ENCODE results near the gene ZNF20. TPM values are rescaled to one million over a fixed set of nuclear protein-coding genes. Genes with fewer than 3 reads are reported as not detected.
"Not testable (repeated sequence)": the region's sequence is repeated elsewhere in the genome, so short reads cannot be mapped to it uniquely, and the experiment has no call there.

The ZNF20 gene
- total RNA-seq, 3 donors from 2014 or later (not counting 1 experiment from before 2014, with no cell fraction given), result 4.2 to 9.0 (median 4.6) TPM

GRCh38 chr19:12113121-12113520, 27.0 kb downstream of the ZNF20 start:
- intact Hi-C loops (cut with micrococcal nuclease), result no loop called here
- no peaks in the 10 kb centered on the region for H3K9me3 Mint-ChIP-seq
- H3K9me3 ChIP-seq (ENCODE audit: control insufficient read depth, insufficient read depth, low read length), result no peaks in the 10 kb centered on the region
- H3K27ac Mint-ChIP-seq, result no peak overlapping the region
- H3K27me3 ChIP-seq (ENCODE audit: control insufficient read depth, insufficient read depth, low read length), result no peaks in the 10 kb centered on the region
- H3K4me3 Mint-ChIP-seq, result no peak overlapping the region
- WGBS (ENCODE audit: insufficient coverage), result 94% methylated on average over 4 of the region's 5 CpGs
- no peak for TF ChIP-seq CTCF (IDR thresholded peaks at IDR 0.05)
- H3K4me3 ChIP-seq (ENCODE audit: low read length), result no peak overlapping the region
- no peaks in the 10 kb centered on the region for H3K36me3 ChIP-seq (ENCODE audit: control insufficient read depth, insufficient read depth, low read length)
- ATAC-seq (no peak), DNase-seq (no peak)
- no peak overlapping the region for H3K27ac ChIP-seq (ENCODE audit: low read length)
- H3K27me3 Mint-ChIP-seq (ENCODE audit: low read depth in 2 of 2), result no peaks in the 10 kb centered on the region
- no peaks in the 10 kb centered on the region for H3K4me1 ChIP-seq (ENCODE audit: control insufficient read depth, insufficient read depth, low read length)
- no peaks in the 10 kb centered on the region for H3K4me1 Mint-ChIP-seq
- H3K36me3 Mint-ChIP-seq, result no peaks in the 10 kb centered on the region

- no peaks in the 10 kb centered on the region for H3K27me3 Mint-ChIP-seq (ENCODE audit: low read depth in 2 of 2)
- intact Hi-C loops (cut with micrococcal nuclease), result no loop called here
- no peaks in the 10 kb centered on the region for H3K9me3 ChIP-seq (ENCODE audit: control insufficient read depth, insufficient read depth, low read length)
- no peak overlapping the region for H3K4me3 ChIP-seq (ENCODE audit: low read length)
- H3K36me3 ChIP-seq (ENCODE audit: control insufficient read depth, insufficient read depth, low read length), result no peaks in the 10 kb centered on the region
- no peak overlapping the region for H3K27ac ChIP-seq (ENCODE audit: low read length)
- H3K9me3 Mint-ChIP-seq, result no peaks in the 10 kb centered on the region
- H3K4me3 Mint-ChIP-seq, result no peak overlapping the region
- H3K36me3 Mint-ChIP-seq, result no peaks in the 10 kb centered on the region
- TF ChIP-seq CTCF (IDR thresholded peaks at IDR 0.05), result no peak
- H3K27ac Mint-ChIP-seq, result no peak overlapping the region
- DNase-seq, result no peak
- 65% methylated on average over 8 of the region's 8 CpGs for WGBS (ENCODE audit: insufficient coverage)
- H3K4me1 Mint-ChIP-seq, result no peaks in the 10 kb centered on the region
- no peaks in the 10 kb centered on the region for H3K4me1 ChIP-seq (ENCODE audit: control insufficient read depth, insufficient read depth, low read length)
- no peaks in the 10 kb centered on the region for H3K27me3 ChIP-seq (ENCODE audit: control insufficient read depth, insufficient read depth, low read length)
- no peak for ATAC-seq
Observed at GRCh38 chr19:12112701-12113100, 27.4 kb downstream of the ZNF20 start.

GRCh38 chr19:12111943-12112637, 28.1 kb downstream of the ZNF20 start:
- intact Hi-C loops (cut with micrococcal nuclease), result no loop called here
- H3K9me3 Mint-ChIP-seq, result no peaks in the 10 kb centered on the region
- Histone ChIP-seq H3K4me3 (ENCODE audit: low read length) (no peak overlapping the region), H3K4me1 (ENCODE audit: control insufficient read depth, insufficient read depth, low read length) (no peaks in the 10 kb centered on the region), H3K9me3 (ENCODE audit: control insufficient read depth, insufficient read depth, low read length) (no peaks in the 10 kb centered on the region), H3K36me3 (ENCODE audit: control insufficient read depth, insufficient read depth, low read length) (no peaks in the 10 kb centered on the region), H3K27me3 (ENCODE audit: control insufficient read depth, insufficient read depth, low read length) (no peaks in the 10 kb centered on the region), H3K27ac (ENCODE audit: low read length) (no peak overlapping the region)
- no peak overlapping the region for H3K27ac Mint-ChIP-seq
- ATAC-seq (no peak), DNase-seq (no peak)
- H3K4me1 Mint-ChIP-seq, result no peaks in the 10 kb centered on the region
- H3K36me3 Mint-ChIP-seq, result no peaks in the 10 kb centered on the region
- no peak overlapping the region for H3K4me3 Mint-ChIP-seq
- WGBS (ENCODE audit: insufficient coverage), result 95% methylated on average over 7 of the region's 8 CpGs
- no peak for TF ChIP-seq CTCF (IDR thresholded peaks at IDR 0.05)
- H3K27me3 Mint-ChIP-seq (ENCODE audit: low read depth in 2 of 2), result no peaks in the 10 kb centered on the region

- no peaks in the 10 kb centered on the region for H3K4me1 ChIP-seq (ENCODE audit: control insufficient read depth, insufficient read depth, low read length)
- H3K4me3 ChIP-seq (ENCODE audit: low read length), result no peak overlapping the region
- TF ChIP-seq CTCF (IDR thresholded peaks at IDR 0.05), result no peak
- intact Hi-C loops (cut with micrococcal nuclease), result no loop called here
- H3K4me3 Mint-ChIP-seq, result no peak overlapping the region
- 50% methylated on average over 2 of the region's 2 CpGs for WGBS (ENCODE audit: insufficient coverage)
- DNase-seq (no peak), ATAC-seq (no peak)
- no peaks in the 10 kb centered on the region for H3K36me3 Mint-ChIP-seq
- H3K27me3 ChIP-seq (ENCODE audit: control insufficient read depth, insufficient read depth, low read length), result no peaks in the 10 kb centered on the region
- no peak overlapping the region for H3K27ac Mint-ChIP-seq
- no peaks in the 10 kb centered on the region for H3K27me3 Mint-ChIP-seq (ENCODE audit: low read depth in 2 of 2)
- H3K36me3 ChIP-seq (ENCODE audit: control insufficient read depth, insufficient read depth, low read length), result no peaks in the 10 kb centered on the region
- H3K9me3 ChIP-seq (ENCODE audit: control insufficient read depth, insufficient read depth, low read length), result no peaks in the 10 kb centered on the region
- H3K4me1 Mint-ChIP-seq, result no peaks in the 10 kb centered on the region
- H3K27ac ChIP-seq (ENCODE audit: low read length), result no peak overlapping the region
- H3K9me3 Mint-ChIP-seq, result no peaks in the 10 kb centered on the region
Observed at GRCh38 chr19:12111176-12111575, 29.0 kb downstream of the ZNF20 start.

GRCh38 chr19:12103909-12104308, 36.2 kb downstream of the ZNF20 start:
- H3K4me1 Mint-ChIP-seq; H3K36me3 Mint-ChIP-seq; H3K4me3 Mint-ChIP-seq; H3K9me3 ChIP-seq (ENCODE audit: control insufficient read depth, insufficient read depth, low read length); DNase-seq; H3K4me3 ChIP-seq (ENCODE audit: low read length); ATAC-seq; H3K27me3 Mint-ChIP-seq (ENCODE audit: low read depth in 2 of 2); intact Hi-C loops (cut with micrococcal nuclease); H3K27ac Mint-ChIP-seq; H3K27ac ChIP-seq (ENCODE audit: low read length); H3K9me3 Mint-ChIP-seq; H3K4me1 ChIP-seq (ENCODE audit: control insufficient read depth, insufficient read depth, low read length); H3K27me3 ChIP-seq (ENCODE audit: control insufficient read depth, insufficient read depth, low read length); H3K36me3 ChIP-seq (ENCODE audit: control insufficient read depth, insufficient read depth, low read length): not testable (repeated sequence)
- WGBS (ENCODE audit: insufficient coverage), result 100% methylated on average over 2 of the region's 4 CpGs
